Head of caudate nucleus (tissue), 42 donors: Measurements from ENCODE around the gene POLR1D.

Experiments used
- DNase-seq, 42 donors: peaks; one replicate each; pipeline versions ENCODE4 v3.0.0 to v3.0.0-alpha.2; 2020 to 2021; ENCODE audit warnings: mixed read lengths in 7 of 42
- intact Hi-C: fragments of 100-400 bp; cut with DNase I; formaldehyde crosslinking; loops from one replicate; pipeline ENCODE4 v1.15.0; 2022

POLR1D gene

GRCh38 chr13:27632648-27633047 lies 11.0 kb downstream of the POLR1D start:
- no peak for DNase-seq

DNA sequence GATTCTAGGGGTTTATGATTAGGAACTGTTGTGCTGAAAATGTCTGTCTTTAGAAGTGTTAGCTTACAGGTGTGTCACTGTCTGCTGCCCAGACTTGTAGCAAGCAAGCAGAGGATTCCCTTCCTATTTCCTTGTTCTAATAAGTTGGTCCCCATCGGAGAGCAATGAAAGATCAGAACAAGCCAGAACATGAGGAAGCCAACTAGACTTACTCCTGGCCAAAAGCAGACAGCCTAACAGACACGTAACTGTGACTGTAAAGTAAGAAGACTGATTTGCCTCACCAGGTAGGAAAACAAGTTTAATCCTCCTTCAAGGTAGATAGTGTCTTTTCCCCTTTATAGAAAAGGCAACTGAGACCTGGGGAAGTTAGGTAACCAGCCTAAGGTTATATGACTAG lies 12.5 kb downstream of the POLR1D start:
- intact Hi-C loops, result no loop called here
- no peak for DNase-seq

More at GRCh38 chr13:27632648-27633047, 11.0 kb downstream of the POLR1D start:
- intact Hi-C loops, result no loop called here

- intact Hi-C loops, result no loop called here
- no peak for DNase-seq
Observed at GRCh38 chr13:27634791-27635190, 13.1 kb downstream of the POLR1D start.

DNA sequence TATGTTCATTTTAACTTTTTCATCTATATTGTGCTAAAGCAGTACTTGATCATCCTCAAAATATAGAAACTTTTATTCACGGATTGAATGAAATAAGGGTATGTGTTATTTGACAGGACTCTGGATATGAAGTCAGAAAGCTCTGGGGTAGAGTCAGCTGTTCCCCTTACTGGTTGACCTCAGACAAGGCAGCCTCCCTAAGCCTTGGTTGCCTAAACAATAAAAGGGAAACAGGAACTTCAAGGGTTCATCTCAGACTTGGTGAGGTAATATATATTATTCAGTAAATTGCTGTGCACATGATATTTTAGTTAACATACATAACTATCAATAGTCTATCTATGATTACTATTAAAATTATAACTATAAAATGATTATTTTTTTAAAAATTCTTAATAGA lies 13.6 kb downstream of the POLR1D start:
- intact Hi-C loops, result no loop called here
- no peak for DNase-seq

DNA sequence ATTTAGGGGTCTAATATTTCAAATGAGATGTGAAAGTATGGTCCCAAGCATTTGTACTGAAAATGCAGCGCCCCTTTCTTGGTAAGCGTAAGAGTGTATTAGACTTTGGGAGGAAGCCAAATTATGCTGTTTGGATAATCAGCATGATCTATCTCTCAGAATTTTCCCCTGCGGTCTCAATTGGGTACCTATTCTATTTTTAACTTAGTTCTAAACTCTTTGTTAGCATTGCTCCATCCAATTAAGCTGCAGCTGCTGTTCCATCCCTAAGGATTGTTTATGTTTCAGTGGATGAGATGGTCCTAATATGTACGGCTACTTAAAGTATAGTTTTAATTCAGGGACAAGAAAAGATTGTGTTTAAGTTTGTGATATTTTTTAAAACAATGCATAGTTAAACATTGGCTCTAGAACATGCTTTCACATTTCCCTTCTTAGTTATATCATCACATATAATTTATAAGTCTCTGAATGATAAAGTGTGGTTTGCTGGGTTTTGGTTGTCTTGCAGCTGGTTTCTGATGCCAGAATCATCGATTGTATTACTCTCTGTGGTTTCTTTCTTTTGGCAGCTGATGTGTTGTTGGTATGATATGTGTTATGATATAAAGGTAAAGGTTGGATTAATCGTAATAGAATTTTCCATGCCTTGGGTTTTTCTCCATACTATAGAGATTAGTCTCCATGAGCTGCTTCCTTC lies 15.0 kb downstream of the POLR1D start:
- no peak for DNase-seq
- intact Hi-C loops, result no loop called here

DNA sequence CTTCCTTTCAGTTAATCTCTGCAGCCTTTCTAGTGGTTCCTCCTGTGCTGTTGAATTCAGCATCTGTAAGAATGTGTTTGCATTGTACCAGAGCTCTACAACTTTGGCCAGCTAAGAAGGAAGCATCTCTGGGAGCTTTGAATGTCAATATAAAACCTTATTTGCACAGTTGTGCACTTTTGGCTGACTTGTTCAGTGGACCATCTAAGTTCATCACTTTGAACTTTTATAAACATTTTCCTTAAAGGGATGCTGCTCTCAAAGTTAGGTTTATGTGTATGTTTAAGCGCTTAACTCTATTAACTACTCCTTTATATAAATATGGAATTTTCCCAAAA lies 15.6 kb downstream of the POLR1D start:
- intact Hi-C loops, result no loop called here
- DNase-seq, result no peak

- DNase-seq, result no peak
- intact Hi-C loops, result no loop called here
Observed at GRCh38 chr13:27638001-27638400, 16.3 kb downstream of the POLR1D start.

DNA sequence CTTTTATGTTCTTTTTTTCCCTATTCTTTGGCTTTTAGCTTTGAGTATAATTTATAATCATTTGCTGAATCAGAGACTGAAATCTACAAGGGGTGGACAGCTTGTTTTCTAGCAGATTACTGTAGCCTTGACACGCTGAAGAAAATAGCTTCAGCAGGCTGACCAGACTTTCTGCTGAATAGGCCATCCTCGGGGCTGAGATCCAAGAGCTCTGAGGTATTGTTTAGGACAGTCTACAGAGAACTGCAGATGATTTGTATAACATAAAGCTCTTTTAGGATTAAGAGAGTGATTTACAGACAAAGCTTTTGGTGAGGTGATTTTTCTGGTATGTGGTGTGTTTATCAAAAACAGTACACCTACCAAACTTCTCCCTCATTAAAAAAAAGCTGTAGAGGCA lies 16.8 kb downstream of the POLR1D start:
- intact Hi-C loops, result no loop called here
- DNase-seq, result peak in 3 of 42 donors; percentile 10 to 54 (median 34)

DNA sequence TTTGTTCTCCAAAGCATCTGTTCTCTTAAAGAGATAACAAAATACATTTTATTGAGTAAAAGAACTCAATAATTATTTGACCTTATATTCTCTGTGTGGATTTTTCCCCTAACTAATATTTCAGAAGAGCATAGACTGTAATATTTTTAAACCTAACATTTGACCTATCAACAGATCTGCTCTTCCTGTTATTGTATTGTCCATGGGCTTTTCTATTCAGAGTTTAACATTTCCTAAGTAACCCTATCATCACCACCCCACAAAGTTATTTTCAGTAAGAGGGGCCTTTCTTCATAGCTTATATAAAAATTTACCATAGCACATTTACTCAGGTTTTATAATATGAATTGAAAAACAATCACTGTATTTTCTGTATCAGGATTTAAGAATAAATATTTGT lies 17.5 kb downstream of the POLR1D start:
- intact Hi-C loops, result no loop called here
- no peak for DNase-seq

DNA sequence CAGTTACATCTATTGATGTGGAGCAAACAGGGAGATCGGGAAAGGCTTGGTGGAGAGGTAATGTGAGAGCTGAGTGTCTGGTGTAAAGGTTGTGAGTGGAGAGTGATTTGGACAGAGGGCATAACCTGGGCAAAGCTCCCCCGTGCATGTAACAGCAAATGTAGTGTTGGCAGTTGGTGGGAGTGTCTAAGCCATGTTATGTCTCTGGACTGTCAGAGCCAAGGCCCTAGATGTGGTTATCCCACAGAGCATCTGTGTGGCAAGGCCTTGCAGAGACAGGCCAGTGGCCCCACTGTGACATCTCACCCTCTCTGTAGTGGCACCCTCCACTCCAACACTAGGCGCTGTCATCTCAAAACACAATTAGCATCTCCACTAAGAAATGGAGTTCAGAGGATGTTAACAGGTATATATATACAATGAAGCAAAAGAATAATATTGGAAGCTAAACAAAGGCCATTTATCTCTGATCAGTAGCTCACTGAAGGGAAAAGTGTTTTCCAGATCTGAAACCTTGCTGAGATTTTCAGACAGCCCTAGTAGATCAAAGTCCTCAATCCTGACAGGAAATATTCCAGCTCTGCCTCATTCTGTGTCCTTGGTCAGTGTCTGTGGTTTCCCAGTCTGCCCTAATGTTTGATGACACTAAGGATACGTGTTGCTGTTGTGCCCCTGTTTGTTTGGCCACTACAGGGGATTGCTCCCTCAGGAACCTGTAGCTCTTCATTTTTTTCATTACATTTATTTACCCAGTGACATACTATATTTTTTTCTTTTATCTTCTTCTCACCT lies 20.2 kb downstream of the POLR1D start:
- intact Hi-C loops, result no loop called here
- DNase-seq, result no peak

DNA sequence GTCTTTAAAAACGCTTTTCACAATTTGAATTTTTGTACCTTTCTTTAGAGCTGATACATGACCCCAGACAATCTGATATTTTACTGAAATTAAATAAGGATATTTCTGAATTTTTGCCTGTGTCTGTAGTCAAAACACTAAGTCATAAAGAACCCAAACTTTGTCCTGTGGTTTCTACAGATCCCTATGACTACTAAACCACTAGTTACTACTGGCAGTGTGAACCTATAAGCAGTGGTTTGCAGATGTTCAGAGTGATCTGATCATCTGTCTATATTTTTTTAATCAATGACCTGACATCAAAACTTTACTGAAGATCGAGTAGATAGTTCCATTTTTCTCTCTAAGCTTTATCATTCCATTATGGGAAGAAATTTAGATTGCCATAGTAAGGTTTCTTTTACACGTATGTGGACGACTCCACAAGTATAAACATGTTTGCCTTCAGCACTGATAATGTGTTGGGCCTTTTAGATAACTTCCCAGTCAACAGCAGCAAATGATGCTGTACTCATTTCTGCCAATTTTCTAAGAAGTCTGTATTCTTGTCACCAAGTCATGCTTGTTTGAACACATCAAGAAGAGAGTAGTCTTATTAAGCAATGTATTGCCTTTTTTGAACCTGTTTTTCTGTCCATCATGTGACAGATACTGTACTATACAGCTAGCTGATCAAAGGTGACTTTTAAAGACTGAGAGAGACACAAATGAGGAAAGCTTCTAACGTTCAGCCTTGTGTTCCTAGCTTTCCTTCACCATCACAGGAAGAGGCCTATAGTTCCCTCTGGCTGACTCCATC lies 21.8 kb downstream of the POLR1D start:
- DNase-seq, result no peak
- intact Hi-C loops, result no loop called here

- intact Hi-C loops, result no loop called here
- DNase-seq, result no peak
Observed at GRCh38 chr13:27644302-27644701, 22.6 kb downstream of the POLR1D start.

DNA sequence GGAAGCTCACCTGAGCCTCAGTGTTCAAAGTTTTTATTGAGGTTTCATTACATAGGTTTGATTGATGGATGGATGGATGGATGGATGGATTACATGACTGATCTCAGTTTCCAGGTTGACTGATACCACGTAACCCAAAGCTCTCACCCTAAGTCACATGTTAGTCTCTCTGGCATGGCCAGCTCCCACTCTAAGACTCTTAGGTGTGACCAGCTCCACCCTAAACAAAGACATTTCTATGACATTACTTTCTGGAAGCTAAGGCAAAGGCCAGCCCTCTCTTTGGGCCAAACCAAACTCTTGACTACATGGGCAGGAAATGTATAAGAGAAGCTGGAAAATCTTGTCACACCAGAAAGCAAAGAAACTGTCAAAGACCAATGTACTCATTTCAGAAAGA lies 28.6 kb downstream of the POLR1D start:
- intact Hi-C loops, result no loop called here
- DNase-seq, result no peak

- no peak for DNase-seq
- intact Hi-C loops, result no loop called here
Observed at GRCh38 chr13:27654059-27654458, 32.4 kb downstream of the POLR1D start.

DNA sequence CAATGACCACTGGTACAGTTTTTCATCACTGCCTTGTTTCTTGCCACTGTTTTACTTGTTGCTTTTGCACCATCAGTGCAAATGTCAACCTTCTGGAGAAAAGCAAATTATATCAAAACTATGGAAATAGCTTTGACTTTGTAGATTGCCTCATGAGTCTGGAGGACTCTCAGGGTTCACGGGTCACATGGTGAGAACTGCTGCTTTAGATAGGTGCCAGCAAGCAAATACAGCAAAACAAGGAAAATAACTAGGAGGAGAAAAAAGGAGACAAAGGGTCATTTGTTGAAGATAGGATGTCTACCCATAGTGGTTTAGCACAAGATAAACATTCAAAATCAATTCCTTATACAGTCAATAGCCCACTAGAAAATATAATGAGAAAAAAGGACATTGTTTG lies 33.1 kb downstream of the POLR1D start:
- no peak for DNase-seq
- intact Hi-C loops, result no loop called here

GRCh38 chr13:27657724-27658123 lies 36.0 kb downstream of the POLR1D start:
- intact Hi-C loops, result no loop called here
- DNase-seq, result no peak

GRCh38 chr13:27658546-27658945 lies 36.9 kb downstream of the POLR1D start:
- no peak for DNase-seq
- intact Hi-C loops, result no loop called here

DNA sequence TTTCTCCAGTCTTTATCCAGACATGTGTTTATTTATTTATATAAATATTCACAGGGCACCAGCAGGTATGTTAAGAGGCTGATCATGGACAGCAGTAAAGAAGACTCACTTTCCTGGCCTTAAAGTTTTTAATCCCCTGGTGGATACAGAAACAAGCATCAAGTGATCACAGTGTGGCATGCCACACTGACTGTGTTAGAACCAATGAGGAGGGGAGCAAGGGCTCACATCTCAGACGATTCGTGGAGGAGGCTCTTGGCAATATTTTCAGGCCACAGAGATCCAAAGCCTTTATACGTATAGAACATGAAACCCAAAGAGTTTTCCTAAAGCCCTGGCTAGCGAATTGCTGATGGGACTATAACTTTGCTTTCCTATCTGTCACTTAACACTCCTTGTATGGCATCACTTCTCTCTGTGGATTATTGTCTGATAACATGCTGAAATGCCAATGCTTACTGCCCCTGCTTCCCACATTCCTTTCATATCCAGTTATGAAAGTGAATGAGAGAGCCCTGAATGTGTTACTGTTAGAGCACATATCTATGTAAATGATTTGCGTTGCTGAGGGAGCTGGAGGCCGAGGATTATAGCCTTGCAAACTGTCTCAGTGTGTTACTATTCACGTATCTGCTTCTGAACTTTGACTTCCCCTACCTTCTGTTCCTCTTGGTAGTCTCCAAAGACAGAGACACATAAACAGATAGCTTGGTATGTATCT lies 37.6 kb downstream of the POLR1D start:
- no peak for DNase-seq

DNA sequence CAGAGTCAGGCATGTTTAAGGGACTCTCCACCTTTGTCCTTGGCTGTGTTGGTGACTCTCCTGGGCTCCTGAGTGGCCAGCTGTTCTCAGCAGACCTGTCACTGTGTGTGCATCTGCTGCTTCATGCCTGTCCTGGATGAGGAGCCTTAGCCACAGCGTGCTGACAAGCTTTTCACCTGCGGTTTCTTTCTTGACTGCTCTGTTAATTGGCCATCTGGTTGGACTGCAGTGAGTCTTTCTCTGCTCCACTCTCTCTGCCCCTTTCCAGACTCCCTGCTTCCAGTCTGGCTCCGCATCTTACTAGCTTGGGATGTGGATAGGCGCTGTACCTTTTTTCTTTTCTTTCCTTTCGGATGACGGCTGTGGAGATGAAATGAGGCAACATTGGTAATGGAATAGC lies 38.8 kb downstream of the POLR1D start:
- no peak for DNase-seq
- intact Hi-C loops, result no loop called here

More for the DNA sequence above, 37.6 kb downstream of the POLR1D start:
- intact Hi-C loops, result no loop called here

- intact Hi-C loops, result no loop called here
- no peak for DNase-seq
Observed at GRCh38 chr13:27661017-27661416, 39.3 kb downstream of the POLR1D start.
